DND-41 (cell line): Measurements from ENCODE around the gene BTNL9.
"Not testable (repeated sequence)": the region's sequence is repeated elsewhere in the genome, so short reads cannot be mapped to it uniquely, and the experiment has no call there.

ENCODE experiments used
- ATAC-seq: fragments of 200-7000 bp; cut with Tn5 transposase; 3 replicates; pipeline ENCODE4 v1.9.1; 2021; ENCODE audit warnings: low read depth; ENCODE audit not compliant: insufficient read depth
- DNase-seq: peaks from one replicate; pipeline ENCODE4 v3.0.0-alpha.2; 2020
- H2AFZ ChIP-seq: 2 replicates; pipeline ENCODE4 v1.6.0; 2012; ENCODE audit warnings: low read depth, low read length
- H3K27ac ChIP-seq: 2 replicates; pipeline ENCODE4 v1.5.1; 2012; ENCODE audit warnings: low read length, inconsistent platforms
- H3K27me3 ChIP-seq: fragments of 200-600 bp; sonication (generic); 2 replicates; pipeline ENCODE4 v1.6.0; 2012; ENCODE audit warnings: low read length, mild to moderate bottlenecking, inconsistent platforms; ENCODE audit not compliant: insufficient read depth, poor library complexity
- H3K36me3 ChIP-seq: 2 replicates; pipeline ENCODE4 v1.5.1; 2012; ENCODE audit warnings: low read length, inconsistent platforms; ENCODE audit not compliant: insufficient read depth
- H3K4me1 ChIP-seq: 2 replicates; pipeline ENCODE4 v1.5.1; 2012; ENCODE audit warnings: mild to moderate bottlenecking, low read length; ENCODE audit not compliant: insufficient read depth
- H3K4me2 ChIP-seq: 2 replicates; pipeline ENCODE4 v1.6.0; 2012; ENCODE audit warnings: mild to moderate bottlenecking, moderate library complexity, low read length, inconsistent platforms; ENCODE audit not compliant: insufficient read depth
- H3K4me3 ChIP-seq, 2 experiments: fragments of 200-600 bp in 1 of 2; shearing (Covaris generic) in 1 of 2; 2 replicates each; pipeline ENCODE4 v1.5.1; 2012 to 2016; ENCODE audit warnings: inconsistent platforms in 2 of 2, low read length in 2 of 2, mild to moderate bottlenecking in 2 of 2, low read depth in 1 of 2, moderate library complexity in 1 of 2
- H3K79me2 ChIP-seq: 2 replicates; pipeline ENCODE4 v1.6.0; 2012; ENCODE audit warnings: low read length, inconsistent platforms; ENCODE audit not compliant: insufficient read depth
- H3K9ac ChIP-seq: 2 replicates; pipeline ENCODE4 v1.6.0; 2012; ENCODE audit warnings: low read depth, mild to moderate bottlenecking, inconsistent platforms, low read length, moderate library complexity
- H3K9me3 ChIP-seq: 2 replicates; pipeline ENCODE4 v1.5.1; 2012; ENCODE audit warnings: low read length, moderate library complexity, mild to moderate bottlenecking, inconsistent platforms; ENCODE audit not compliant: insufficient read depth, severe bottlenecking
- H4K20me1 ChIP-seq: 2 replicates; pipeline ENCODE4 v1.6.0; 2012; ENCODE audit warnings: low read length; ENCODE audit not compliant: insufficient read depth
- CTCF ChIP-seq: IDR thresholded peaks from 2 replicates; pipeline ENCODE4 v1.5.1; 2012; ENCODE audit warnings: borderline replicate concordance, low read length, moderate library complexity, mild to moderate bottlenecking; ENCODE audit not compliant: poor library complexity, severe bottlenecking; ENCODE audit errors: extremely low read depth
- EZH2 ChIP-seq: IDR thresholded peaks from 3 replicates; pipeline ENCODE4 v1.6.1; 2012; ENCODE audit warnings: borderline replicate concordance, low read depth, mild to moderate bottlenecking, moderate library complexity, low read length, inconsistent platforms; ENCODE audit not compliant: severe bottlenecking

BTNL9 gene

DNA sequence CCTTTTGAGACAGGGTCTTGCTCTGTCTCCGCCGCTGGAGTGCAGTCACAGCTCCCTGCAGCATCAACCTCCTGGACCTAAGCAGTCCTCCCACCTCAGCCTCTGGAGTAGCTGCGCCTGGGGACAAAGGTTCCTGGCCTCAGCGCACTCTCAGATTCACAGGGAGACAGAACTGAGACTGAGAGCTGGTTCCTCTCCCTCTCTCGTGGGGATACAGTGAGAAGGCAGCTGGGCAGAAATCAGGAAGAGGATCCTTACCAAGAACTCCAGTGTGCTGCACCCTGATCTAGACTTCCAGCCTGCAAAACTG lies 64.1 kb downstream of the BTNL9 start:
- H3K4me1 ChIP-seq, H3K36me3 ChIP-seq, ATAC-seq, H3K4me2 ChIP-seq, H4K20me1 ChIP-seq, DNase-seq, H3K79me2 ChIP-seq, H3K27ac ChIP-seq, H3K4me3 ChIP-seq, H3K27me3 ChIP-seq, H3K9ac ChIP-seq, H2AFZ ChIP-seq, H3K9me3 ChIP-seq: not testable (repeated sequence)

GRCh38 chr5:181104606-181105390 lies 64.7 kb downstream of the BTNL9 start:
- H3K4me2 ChIP-seq, H3K4me3 ChIP-seq, H3K36me3 ChIP-seq, H3K9me3 ChIP-seq, ATAC-seq, H2AFZ ChIP-seq, DNase-seq, H3K9ac ChIP-seq, H3K79me2 ChIP-seq, H3K27ac ChIP-seq, H4K20me1 ChIP-seq, H3K4me1 ChIP-seq, H3K27me3 ChIP-seq: not testable (repeated sequence)

DNA sequence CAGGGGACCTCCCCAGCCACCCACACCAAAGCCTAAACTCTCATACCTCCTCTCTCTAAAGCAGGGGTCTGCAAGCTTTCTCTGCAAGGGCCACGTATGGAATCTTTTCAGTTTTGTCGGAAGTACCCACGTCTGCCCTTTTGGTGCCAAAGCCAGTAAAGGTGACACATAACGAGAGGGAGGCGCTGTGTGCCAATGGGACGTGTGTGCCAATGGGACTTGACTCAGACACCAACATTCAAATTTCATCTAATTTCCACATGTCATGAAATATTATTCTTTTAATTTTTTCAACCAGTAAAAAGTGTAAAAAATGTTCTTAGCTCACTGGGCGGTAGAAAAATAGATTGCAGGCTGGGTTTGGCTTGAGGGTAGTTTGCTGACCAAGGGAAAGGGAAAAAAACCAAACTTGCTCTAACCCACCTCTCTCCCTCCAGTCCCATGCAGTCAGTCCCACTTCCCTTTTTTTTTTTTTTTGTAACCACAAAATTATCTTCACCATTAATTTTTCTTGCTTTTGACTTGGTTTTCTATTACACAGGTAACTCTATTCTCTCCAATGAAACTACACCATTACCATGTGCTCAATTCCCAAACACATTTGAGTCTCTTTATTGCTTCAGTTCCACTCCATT lies 65.4 kb downstream of the BTNL9 start:
- Histone ChIP-seq H3K79me2 (no peaks in the 10 kb centered on the region), H3K4me2 (no peak overlapping the region), H3K9ac (no peak overlapping the region), H3K27ac (no peak overlapping the region), H3K9me3 (no peaks in the 10 kb centered on the region), H3K4me1 (no peaks in the 10 kb centered on the region), H3K27me3 (no peaks in the 10 kb centered on the region), H3K36me3 (no peaks in the 10 kb centered on the region), H3K4me3 (no peak overlapping the region), H4K20me1 (no peaks in the 10 kb centered on the region; the same call in 1 of the 2 replicates), H2AFZ (no peak overlapping the region)
- ATAC-seq (no peak), DNase-seq (no peak)
- no peak for TF ChIP-seq EZH2
- TF ChIP-seq CTCF: no peak

DNA sequence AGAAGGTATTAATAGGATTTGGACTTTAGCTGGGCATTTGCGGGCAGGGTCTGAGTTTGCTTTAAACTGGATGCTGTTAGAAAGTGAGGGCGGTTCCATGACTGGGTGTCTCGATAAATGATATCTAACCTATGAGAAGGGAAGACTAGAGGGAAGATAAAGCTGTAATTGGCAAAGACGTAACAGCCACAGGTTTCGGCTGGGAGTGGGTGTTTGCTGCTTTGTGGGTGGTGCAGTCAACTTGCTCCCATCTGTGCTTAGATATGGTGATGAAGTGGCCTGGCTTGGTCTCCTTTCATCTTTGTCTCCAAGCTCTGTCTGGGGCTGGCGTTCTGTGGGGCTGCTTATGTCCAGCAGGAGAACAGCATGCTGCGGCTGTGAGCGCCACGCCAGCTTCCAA lies 67.6 kb downstream of the BTNL9 start:
- Histone ChIP-seq H3K4me3 (no peak overlapping the region), H3K27me3 (no peaks in the 10 kb centered on the region), H3K9me3 (no peaks in the 10 kb centered on the region), H3K9ac (no peak overlapping the region), H4K20me1 (no peaks in the 10 kb centered on the region; the same call in 1 of the 2 replicates), H3K4me1 (no peaks in the 10 kb centered on the region), H3K27ac (no peak overlapping the region), H2AFZ (no peak overlapping the region), H3K36me3 (no peaks in the 10 kb centered on the region), H3K4me2 (no peak overlapping the region), H3K79me2 (no peaks in the 10 kb centered on the region)
- no peak for DNase-seq
- TF ChIP-seq EZH2 (no peak), CTCF (no peak)
- no peak for ATAC-seq
